GM19023 (cell line): ENCODE measurements around the gene ROBO1.
"Not testable (repeated sequence)": the region's sequence is repeated elsewhere in the genome, so short reads cannot be mapped to it uniquely, and the experiment has no call there.

ENCODE experiments used
- ATAC-seq: cut with Tn5 transposase; IDR thresholded peaks from one replicate; pipeline ENCODE4 v1.9.1; 2021; ENCODE audit warnings: mild to moderate bottlenecking, moderate library complexity; ENCODE audit not compliant: unreplicated experiment

Gene ROBO1

DNA sequence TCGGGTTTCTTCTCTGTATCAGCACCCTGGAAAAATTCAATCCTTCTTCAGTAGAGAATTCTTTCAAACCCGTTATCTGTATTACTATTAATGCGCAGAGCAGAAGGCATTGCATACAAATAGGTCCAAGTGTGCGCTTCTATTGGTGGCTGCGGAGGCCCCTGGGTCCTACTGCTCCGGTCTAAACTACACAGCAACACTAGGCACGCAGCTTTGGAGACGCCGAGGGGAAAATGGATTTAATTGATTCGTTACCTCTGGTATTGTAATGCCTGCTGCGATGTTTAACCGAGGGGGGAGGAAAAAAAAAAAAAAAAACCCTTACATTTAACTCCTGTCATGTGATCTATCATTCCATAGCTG lies at the start of gene ROBO1:
TSS of gene ROBO1 (minus strand) at position 94 of the 363 bp plus-strand sequence.
- ATAC-seq = no peak

- no peak for ATAC-seq
These were observed 49.4 kb upstream of the ROBO1 start for GRCh38 chr3:79817224-79817623.

DNA sequence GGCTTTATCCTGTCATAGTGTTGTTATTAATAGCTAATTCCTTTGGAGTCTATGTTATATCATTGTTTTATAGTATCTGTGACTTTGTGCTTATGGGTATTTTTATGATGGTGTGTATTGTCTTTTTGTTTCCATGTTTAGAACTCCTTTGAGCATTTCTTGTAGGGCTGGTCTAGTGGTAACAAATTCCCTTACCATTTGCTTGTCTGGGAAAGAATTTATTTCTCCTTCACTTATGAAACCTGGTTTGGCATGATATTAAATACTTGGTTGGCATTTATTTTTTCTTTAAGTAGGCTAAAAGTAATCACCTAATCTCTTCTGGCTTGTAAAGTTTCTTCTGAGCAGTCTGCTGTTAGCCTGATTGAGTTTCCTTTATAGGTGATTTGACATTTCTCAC lies 47.7 kb upstream of the ROBO1 start:
- ATAC-seq = no peak

DNA sequence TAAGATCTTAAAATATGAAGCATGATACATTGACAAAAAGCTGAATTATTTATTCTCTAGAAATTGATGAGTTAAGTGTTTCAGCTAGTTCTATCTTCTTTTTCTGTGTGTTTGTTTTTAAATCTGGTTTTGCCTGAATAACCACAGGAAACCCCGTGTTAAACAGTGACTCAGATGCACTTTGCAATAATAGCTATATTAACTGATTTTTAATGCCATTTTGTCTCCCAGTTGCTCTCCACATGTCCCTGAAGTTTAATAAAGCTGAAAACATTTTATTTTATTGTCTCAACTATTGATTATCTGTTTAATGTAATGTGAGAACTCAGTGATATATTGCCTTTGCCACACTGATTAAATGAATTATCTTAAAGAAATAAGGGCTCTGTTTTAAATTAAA lies 42.8 kb upstream of the ROBO1 start:
- no peak for ATAC-seq

- ATAC-seq = no peak
These were observed 42.3 kb upstream of the ROBO1 start for GRCh38 chr3:79810092-79810491.

DNA sequence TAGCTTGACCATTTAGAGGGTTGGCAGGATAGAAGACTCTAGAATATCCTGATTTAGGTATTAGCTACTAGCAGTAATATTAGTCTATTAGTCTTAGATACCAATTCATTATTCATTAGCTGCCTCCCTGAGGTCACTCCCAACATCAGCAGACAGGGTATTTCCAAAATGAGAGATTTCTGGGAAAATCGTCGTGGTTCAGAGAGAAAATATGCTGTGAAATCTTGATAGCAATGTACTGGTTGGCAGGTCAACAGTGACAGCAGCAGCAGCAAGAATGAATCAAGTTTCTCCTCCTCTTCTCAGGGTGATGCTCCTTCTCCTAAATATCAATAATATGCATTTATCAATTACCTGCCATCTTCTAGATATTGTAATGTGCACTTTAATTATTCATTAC lies 41.3 kb upstream of the ROBO1 start:
- ATAC-seq = no peak

DNA sequence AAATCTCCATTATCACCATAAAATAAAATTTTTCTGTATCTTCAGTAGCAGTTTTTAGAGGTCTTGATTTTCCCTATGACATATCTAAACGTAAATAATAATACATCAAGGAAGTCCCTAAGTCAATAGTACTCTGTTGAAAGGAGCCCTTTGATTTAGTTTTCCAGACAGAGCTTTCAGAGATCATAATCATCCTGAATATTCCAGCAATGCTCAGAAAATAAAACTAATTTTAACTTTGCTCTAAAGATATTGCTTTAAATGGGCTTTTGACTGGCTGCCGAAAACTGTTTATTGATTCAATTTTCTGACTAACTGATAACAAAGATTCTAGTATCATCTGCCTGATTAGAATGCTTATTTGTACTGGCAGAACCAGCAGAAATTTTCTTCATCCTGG lies 40.7 kb upstream of the ROBO1 start:
- ATAC-seq = no peak

DNA sequence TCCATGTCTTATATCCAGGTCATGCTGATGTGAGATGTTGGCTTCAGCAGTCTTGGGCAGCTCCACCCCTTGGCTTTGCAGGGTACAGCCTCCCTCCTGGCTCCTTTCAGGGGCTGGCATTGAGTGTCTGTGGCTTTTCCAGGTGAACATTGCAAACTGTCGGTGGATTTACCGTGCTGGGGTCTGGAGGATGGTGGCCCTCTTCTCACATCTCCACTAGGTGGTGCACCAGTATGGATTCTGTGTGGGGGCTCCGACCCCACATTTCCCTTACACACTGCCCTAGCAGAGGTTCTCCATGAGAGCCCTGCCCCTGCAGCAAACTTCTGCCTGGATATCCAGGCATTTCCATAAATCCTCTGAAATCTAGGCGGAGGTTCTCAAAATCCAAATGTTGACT lies 22.4 kb upstream of the ROBO1 start:
- not testable (repeated sequence) for ATAC-seq

GRCh38 chr3:79773291-79773690 lies 5.5 kb upstream of the ROBO1 start:
- no peak for ATAC-seq

GRCh38 chr3:79769229-79769628 lies 1.4 kb upstream of the ROBO1 start:
- no peak for ATAC-seq

DNA sequence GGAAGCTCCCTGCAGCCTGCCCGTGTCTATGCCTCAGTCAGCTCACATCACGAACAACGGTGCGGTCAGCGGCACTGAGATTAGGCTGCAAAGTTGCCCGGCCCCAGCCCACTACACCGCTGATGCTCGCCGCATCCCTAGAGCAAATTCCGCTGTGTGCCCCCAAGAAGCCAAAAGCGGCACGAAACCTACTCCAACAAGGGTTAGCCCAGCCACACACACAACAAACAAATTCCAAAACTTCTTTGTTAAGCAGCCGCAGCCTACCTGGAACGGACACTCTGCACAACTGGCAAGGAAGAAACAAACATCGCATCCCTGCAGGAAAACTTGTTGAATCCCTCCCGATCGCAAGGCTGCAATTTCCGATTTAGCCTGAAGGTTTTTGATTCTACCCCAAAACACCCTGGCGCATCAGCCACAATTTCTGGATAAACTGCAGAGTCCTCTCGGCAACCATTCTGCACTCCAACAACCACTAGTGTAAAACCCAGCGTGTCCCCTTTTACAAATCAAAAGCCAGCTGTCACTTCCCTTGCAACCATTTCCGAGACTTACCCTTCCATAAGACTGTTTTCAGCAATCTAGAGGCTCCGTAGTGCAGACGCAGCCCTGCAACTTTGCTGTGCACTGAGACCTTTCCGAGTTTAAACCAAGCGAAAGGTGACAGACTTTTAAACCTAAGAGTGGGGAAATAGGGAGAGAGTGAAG lies 449 bp downstream of the ROBO1 start:
- ATAC-seq = no peak

GRCh38 chr3:79766496-79767193 lies 1.2 kb downstream of the ROBO1 start:
- no peak for ATAC-seq

DNA sequence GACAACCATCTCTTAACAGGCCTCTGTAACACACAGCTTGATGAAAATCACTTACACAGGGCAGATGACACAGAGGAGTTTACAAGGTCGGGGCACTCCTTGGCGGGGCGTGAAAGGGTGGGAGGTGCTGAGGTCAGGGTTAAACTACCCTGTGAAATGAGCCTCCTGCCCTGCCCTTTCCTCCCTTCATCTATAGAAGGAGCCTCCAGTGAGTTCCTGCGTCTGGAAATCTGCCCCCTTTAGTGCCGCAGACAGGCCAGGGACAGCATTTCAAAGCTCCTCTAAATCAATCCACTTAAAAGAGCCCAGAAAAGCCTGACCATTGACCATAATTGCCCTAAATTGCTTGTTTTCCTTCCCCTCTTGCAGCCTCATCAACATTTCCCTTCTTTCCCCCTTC lies 1.9 kb downstream of the ROBO1 start:
- no peak for ATAC-seq

DNA sequence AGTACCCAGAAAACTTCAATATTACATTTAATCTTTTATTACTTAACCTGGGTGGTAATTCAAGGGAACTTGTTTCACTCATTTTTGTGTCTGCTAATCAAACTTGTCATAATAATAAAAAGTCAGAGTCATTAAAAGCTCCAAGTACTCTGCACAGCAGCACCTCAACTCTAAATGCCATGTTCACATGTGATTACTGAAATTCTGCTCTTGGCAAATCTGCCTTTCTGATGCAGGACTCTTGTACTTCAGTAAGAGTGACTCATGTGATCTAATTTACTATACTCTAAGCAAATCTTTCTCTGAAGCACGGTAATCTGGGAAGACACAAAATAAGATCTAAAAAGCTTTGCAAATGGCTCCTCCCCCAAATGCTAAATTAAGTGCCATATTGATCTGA lies 6.4 kb downstream of the ROBO1 start:
- ATAC-seq = no peak

GRCh38 chr3:79751703-79752102 lies 16.1 kb downstream of the ROBO1 start:
- ATAC-seq = no peak

DNA sequence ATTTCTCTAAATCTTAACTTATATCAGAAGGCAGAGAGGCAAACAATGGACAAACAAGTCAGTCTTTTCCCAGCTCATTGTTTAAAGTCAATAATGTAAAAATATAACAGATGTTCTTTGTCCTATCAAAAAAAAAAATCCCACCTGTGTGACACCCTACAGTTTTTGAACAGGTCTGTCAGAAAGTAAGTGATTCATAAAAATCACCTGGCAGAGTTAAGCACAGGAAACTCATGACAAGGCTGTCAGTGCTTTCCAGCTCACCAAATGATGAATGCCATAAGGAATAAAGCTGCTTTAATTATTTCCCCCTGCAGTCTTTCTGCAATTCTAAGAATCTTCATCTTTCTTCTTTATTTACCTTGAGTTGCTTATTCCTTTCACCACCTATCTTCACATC lies 30.3 kb downstream of the ROBO1 start:
- ATAC-seq = no peak

DNA sequence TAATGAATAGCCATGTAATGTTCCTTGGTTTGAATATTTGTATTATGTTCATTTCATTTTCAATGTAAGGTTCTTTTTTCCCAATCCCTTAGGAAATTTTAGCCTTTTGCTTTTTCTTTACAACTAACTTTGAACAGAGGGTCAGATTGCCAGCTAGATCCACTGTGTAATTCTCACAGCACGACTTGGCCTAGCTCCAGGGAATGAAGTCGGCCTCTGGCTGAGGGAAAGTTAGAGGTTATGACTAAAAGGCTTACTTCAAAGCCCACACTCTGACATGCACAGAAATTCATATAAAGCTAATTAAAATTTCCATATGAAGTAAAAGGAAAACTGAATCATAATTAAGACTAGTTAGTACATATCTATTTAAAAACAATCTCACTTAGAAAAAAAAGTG lies 38.7 kb downstream of the ROBO1 start:
- ATAC-seq = no peak

DNA sequence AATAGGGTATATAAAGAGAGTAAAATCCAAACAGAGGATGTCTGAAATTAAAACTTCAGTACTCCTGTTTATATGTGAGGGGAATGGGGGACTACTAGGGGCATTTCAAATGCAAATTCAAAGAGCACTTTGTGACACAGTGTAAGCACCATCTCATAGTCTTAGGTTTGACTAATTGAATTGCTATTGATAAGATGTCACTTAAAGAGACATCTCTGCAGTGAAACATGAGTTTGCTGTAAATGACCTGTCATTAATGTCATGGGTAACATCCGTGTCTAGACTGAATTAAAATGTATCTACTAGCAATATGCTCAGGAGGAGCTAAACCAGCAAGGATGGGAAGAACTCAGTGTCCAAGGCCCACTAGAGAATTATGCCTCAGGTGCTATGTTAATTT lies 41.0 kb downstream of the ROBO1 start:
- ATAC-seq = no peak

DNA sequence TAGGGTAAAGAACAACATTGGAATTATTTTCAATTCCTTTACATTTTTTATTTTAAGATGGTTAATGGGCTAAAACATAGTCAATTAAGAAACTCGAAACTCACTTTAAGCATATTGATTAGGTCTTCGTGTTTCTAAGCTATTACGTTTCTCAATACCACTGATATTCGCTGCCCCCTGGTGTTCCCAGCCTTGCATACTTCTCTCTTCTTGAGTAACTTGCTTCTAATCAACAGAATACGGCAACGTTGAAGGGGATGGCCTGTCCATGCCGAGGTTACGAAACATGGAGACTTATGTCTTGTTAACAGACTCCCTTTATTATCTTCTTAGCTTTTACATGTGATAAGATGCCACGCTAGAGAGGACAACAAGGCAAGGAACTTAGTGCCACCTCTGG lies 43.6 kb downstream of the ROBO1 start:
- no peak for ATAC-seq

DNA sequence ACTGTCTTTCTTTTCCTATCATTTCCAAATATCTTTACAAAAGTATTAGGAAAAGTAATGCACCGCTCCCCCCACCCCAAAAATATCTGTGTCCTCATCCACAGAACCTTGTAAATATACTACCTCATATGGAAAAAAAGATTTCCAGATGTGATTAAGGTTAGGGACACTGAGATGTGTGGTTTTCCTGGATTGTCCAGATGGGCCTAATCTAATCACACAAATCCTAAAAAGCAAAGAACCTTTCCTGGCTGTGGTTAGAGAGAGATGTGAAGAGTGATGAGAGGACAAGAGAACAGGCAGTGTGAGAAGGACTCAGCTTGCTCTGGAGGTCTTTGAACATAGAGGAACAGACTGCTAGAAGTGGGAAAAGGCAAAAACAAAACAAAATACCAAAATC lies 77.7 kb downstream of the ROBO1 start:
- no peak for ATAC-seq

DNA sequence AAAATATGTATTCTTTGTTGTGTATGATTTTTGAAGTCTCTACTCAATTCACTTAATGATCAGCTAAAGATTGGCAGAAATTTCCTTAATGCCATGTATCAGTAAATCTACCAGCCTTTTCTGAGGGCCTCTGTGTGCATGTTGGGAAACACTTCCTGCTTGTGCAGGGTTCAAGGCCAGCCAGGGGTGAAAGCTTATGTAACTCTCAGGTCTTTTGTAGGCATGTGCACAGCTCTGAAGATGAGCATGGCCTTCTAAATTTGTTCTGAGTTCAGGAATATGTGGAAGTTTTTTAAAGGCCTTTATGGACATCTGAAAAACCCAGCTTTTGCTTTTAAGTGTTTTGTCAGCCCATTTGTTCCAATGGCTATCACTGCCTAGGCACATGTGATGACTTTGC lies 82.7 kb downstream of the ROBO1 start:
- ATAC-seq = no peak

DNA sequence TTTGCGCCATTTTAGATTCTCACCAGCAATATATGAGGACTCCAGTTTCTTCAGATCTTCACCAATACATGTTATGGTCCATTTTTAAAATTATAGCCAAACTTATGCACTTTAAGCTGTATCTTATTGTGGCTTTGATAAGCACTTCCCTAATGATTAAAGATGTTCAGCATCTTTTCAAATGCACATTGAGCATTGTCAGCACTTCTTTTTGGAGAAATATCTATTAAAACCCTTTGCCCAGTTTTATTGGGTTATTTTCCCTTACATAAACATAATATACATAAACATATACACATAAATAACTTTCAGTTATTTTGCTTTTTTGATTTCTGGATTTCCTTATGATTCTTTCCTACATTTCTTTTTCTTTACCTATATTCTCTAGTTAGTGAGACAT lies 83.8 kb downstream of the ROBO1 start:
- no peak for ATAC-seq

- no peak for ATAC-seq
These were observed 95.1 kb downstream of the ROBO1 start for GRCh38 chr3:79672731-79673130.
